Gastroesophageal sphincter (tissue), 4 donors: Measurements from ENCODE around the gene TMEM218. TPM values are rescaled to one million over a fixed set of nuclear protein-coding genes. Genes with fewer than 3 reads are reported as not detected.
A peak's percentile ranks its signal among the peaks of the same experiment; 100 is the strongest.

ENCODE experiments used
- ATAC-seq: fragments of 150-250 bp; one replicate; pipeline ENCODE4 v1.9.1; 2016; ENCODE audit warnings: mild to moderate bottlenecking, moderate library complexity
- H3K27ac ChIP-seq, 4 donors: fragments of 200-600 bp; sonication (generic) in 3 of 4; 1 replicate in 3 of 4; 2 replicates in 1 of 4; pipeline ENCODE4 v1.5.1; 2016 to 2019
- H3K27me3 ChIP-seq: fragments of 200-600 bp; sonication (generic); one replicate; pipeline ENCODE4 v1.5.1; 2019
- H3K36me3 ChIP-seq, 2 donors: fragments of 200-600 bp; sonication (generic); one replicate each; pipeline ENCODE4 v1.5.1; 2019; ENCODE audit warnings: control low read depth in 1 of 2
- H3K4me1 ChIP-seq, 3 donors: fragments of 200-600 bp; sonication (generic); 1 replicate in 2 of 3; 2 replicates in 1 of 3; pipeline ENCODE4 v1.5.1; 2016 to 2019; ENCODE audit warnings: control low read depth in 2 of 3
- H3K4me3 ChIP-seq, 2 donors: fragments of 200-600 bp; sonication (generic); one replicate each; pipeline ENCODE4 v1.5.1; 2019; ENCODE audit warnings: mild to moderate bottlenecking in 1 of 2, moderate library complexity in 1 of 2
- H3K9me3 ChIP-seq, 3 donors: fragments of 200-600 bp; sonication (generic); one replicate each; pipeline ENCODE4 v1.5.1; 2017 to 2019; ENCODE audit warnings: control low read depth in 2 of 3
- CTCF ChIP-seq, 4 experiments: fragments of 200-600 bp in 2 of 4; fragments of 450-650 bp in 2 of 4; sonication (generic) in 1 of 4; IDR thresholded peaks; one replicate each; pipeline ENCODE4 v1.5.1; 2017 to 2019; ENCODE audit warnings: antibody characterized with exemption in 4 of 4, mild to moderate bottlenecking in 2 of 4, moderate library complexity in 2 of 4
- EP300 ChIP-seq: sonication (generic); formaldehyde crosslinking; IDR thresholded peaks from one replicate; pipeline ENCODE4 v1.6.1; 2017; ENCODE audit warnings: antibody characterized with exemption, mild to moderate bottlenecking
- POLR2A ChIP-seq, 2 donors: fragments of 450-650 bp; IDR thresholded peaks; one replicate each; pipeline ENCODE4 v1.6.1; 2017; ENCODE audit warnings: antibody characterized with exemption in 2 of 2, mild to moderate bottlenecking in 2 of 2, moderate library complexity in 1 of 2
- POLR2AphosphoS5 ChIP-seq: sonication (generic); formaldehyde crosslinking; IDR thresholded peaks from one replicate; pipeline ENCODE4 v1.6.1; 2017; ENCODE audit warnings: antibody characterized with exemption
- WGBS, 2 donors: methylation state at CpG; one replicate each; pipeline ENCODE4 v1.1.5; 2018; ENCODE audit warnings: low coverage in 1 of 2; 5-methylcytosine and 5-hydroxymethylcytosine counted together
- total RNA-seq, 4 donors: library from RNA; depleted of rRNA; stranded (reverse); fragments of >200 nt; gene quantifications; one replicate each; pipeline ENCODE4 v1.1.0, GENCODE V29; 2016

TMEM218 gene
- total RNA-seq, 4 donors from 2014 or later: 14.7 to 20.0 (median 17.3) TPM

GRCh38 chr11:125071435-125071834 is 40.0 kb downstream of the TMEM218 start:
- Histone ChIP-seq H3K27me3 (peaks cover 72% of the 10 kb centered on the region), H3K4me1 (peaks cover 0 to 13% (median 3%) of the 10 kb centered on the region in 3 donors), H3K9me3 (no peaks in the 10 kb centered on the region), H3K27ac (peak overlapping the region in 2 of 4 donors; percentile 17 to 47), H3K36me3 (no peaks in the 10 kb centered on the region), H3K4me3 (no peak overlapping the region)
- 20 to 59% methylated on average over 1 to 3 of the region's 5 CpGs for WGBS, 2 donors
- no peak for ATAC-seq
- TF ChIP-seq POLR2AphosphoS5 (no peak), EP300 (no peak), CTCF (IDR thresholded peaks at IDR 0.05) (no peak), POLR2A (IDR thresholded peaks at IDR 0.05) (no peak)

GRCh38 chr11:125070699-125071254 is 40.6 kb downstream of the TMEM218 start:
- H3K27me3 ChIP-seq: peaks cover 66% of the 10 kb centered on the region
- H3K4me3 ChIP-seq: no peak overlapping the region
- peak overlapping the region in 3 of 4 donors; percentile 41 to 62 (median 51) for H3K27ac ChIP-seq
- H3K4me1 ChIP-seq: peaks cover 0 to 13% (median 3%) of the 10 kb centered on the region in 3 donors
- H3K9me3 ChIP-seq: no peaks in the 10 kb centered on the region
- ATAC-seq: peak; percentile 89
- TF ChIP-seq POLR2AphosphoS5 (no peak), CTCF (IDR thresholded peaks at IDR 0.05) (no peak), POLR2A (IDR thresholded peaks at IDR 0.05) (no peak), EP300 (no peak)
- H3K36me3 ChIP-seq: no peaks in the 10 kb centered on the region
- 41 to 63% methylated on average over 1 to 5 of the region's 7 CpGs for WGBS, 2 donors

- Histone ChIP-seq H3K27ac (peak overlapping the region in 3 of 4 donors; percentile 41 to 62 (median 51)), H3K9me3 (no peaks in the 10 kb centered on the region), H3K27me3 (peaks cover 56% of the 10 kb centered on the region), H3K4me1 (peaks cover 0 to 13% (median 3%) of the 10 kb centered on the region in 3 donors), H3K4me3 (no peak overlapping the region), H3K36me3 (no peaks in the 10 kb centered on the region)
- WGBS, 2 donors: 58% methylated on average over 2 of the region's 5 CpGs; no CpG with 5 or more reads in 1 of the 2 donors
- TF ChIP-seq CTCF (IDR thresholded peaks at IDR 0.05): no peak
- TF ChIP-seq POLR2AphosphoS5: no peak
- no peak for TF ChIP-seq EP300
- no peak for TF ChIP-seq POLR2A (IDR thresholded peaks at IDR 0.05)
- ATAC-seq: no peak
Observed at GRCh38 chr11:125069796-125070195, 41.6 kb downstream of the TMEM218 start.

- H3K9me3 ChIP-seq: no peaks in the 10 kb centered on the region
- TF ChIP-seq CTCF (IDR thresholded peaks at IDR 0.05): no peak
- no peak for TF ChIP-seq POLR2A (IDR thresholded peaks at IDR 0.05)
- TF ChIP-seq POLR2AphosphoS5: no peak
- no peak for TF ChIP-seq EP300
- no peak for ATAC-seq
- H3K27ac ChIP-seq: no peak overlapping the region
- H3K36me3 ChIP-seq: no peaks in the 10 kb centered on the region
- WGBS, 2 donors: 71 to 90% methylated on average over 3 to 4 of the region's 4 CpGs
- peaks cover 48% of the 10 kb centered on the region for H3K27me3 ChIP-seq
- peaks cover 0 to 17% (median 3%) of the 10 kb centered on the region in 3 donors for H3K4me1 ChIP-seq
- H3K4me3 ChIP-seq: no peak overlapping the region
Observed at GRCh38 chr11:125069008-125069407, 42.4 kb downstream of the TMEM218 start.

- Histone ChIP-seq H3K27ac (no peak overlapping the region), H3K9me3 (no peaks in the 10 kb centered on the region), H3K36me3 (no peaks in the 10 kb centered on the region), H3K4me3 (no peak overlapping the region), H3K27me3 (peaks cover 42% of the 10 kb centered on the region), H3K4me1 (peaks cover 0 to 24% (median 8%) of the 10 kb centered on the region in 3 donors)
- WGBS, 2 donors: 88 to 90% methylated on average over 4 of the region's 4 CpGs
- no peak for ATAC-seq
- TF ChIP-seq EP300 (no peak), POLR2A (IDR thresholded peaks at IDR 0.05) (no peak), CTCF (IDR thresholded peaks at IDR 0.05) (no peak), POLR2AphosphoS5 (no peak)
Observed at GRCh38 chr11:125068368-125068767, 43.1 kb downstream of the TMEM218 start.
